HepG2 (cell line): ENCODE data around the gene HBQ1. TPM values are rescaled to one million over a fixed set of nuclear protein-coding genes. Genes with fewer than 3 reads are reported as not detected.
"Not testable (repeated sequence)": the region's sequence is repeated elsewhere in the genome, so short reads cannot be mapped to it uniquely, and the experiment has no call there.

Experiments used
- ATAC-seq: fragments of 200-7000 bp; cut with Tn5 transposase; 3 replicates; pipeline ENCODE4 v1.9.1; 2020; ENCODE audit warnings: mild to moderate bottlenecking, moderate library complexity
- BruUV-seq: library from RNA; stranded (reverse); fragments of 400-500 nt; replicated peaks from 2 replicates; lab custom pipeline; 2021; lab: Mats Ljungman, UMichigan
- CTCF ChIA-PET: fragments of 300-600 bp; formaldehyde crosslinking; extraction: SDS; loops from one replicate; lab custom pipeline; 2021; ENCODE audit warnings: low total read pairs, inconsistent platforms, low intra/inter-chr PET ratio; lab: Yijun Ruan, JAX
- POLR2A ChIA-PET: fragments of 350-600 bp; sonication (Branson Sonifier 250); formaldehyde crosslinking; loops from one replicate; lab custom pipeline; 2020; ENCODE audit warnings: antibody characterized with exemption, inconsistent platforms; lab: Yijun Ruan, JAX
- DNase-seq: peaks from one replicate; pipeline ENCODE4 v3.0.0-alpha.2; 2015; ENCODE audit warnings: low spot score
- FAIRE-seq: peaks from 3 replicates; lab custom pipeline; 2011; peaks lifted over from hg19 to GRCh38; lab: Jason Lieb, UNC
- H2AFZ ChIP-seq: one replicate; pipeline ENCODE4 v1.6.1; 2011; ENCODE audit warnings: low read length, inconsistent platforms
- H3K27ac ChIP-seq: fragments of 300-600 bp; 3 replicates; pipeline ENCODE4 v1.8.0; 2011; ENCODE audit warnings: mixed run types, mild to moderate bottlenecking, mixed read lengths, low read length, inconsistent platforms; ENCODE audit not compliant: insufficient read depth; ENCODE audit errors: extremely low read length
- H3K27me3 ChIP-seq, 2 experiments: fragments of 200-600 bp in 1 of 2; 2 replicates in 1 of 2; 3 replicates in 1 of 2; pipeline versions ENCODE4 v1.6.0 to v1.8.0; 2011; ENCODE audit warnings: low read length in 2 of 2, mild to moderate bottlenecking in 2 of 2, moderate library complexity in 2 of 2, inconsistent platforms in 1 of 2; ENCODE audit not compliant: insufficient read depth in 2 of 2, control insufficient read depth in 1 of 2
- H3K36me3 ChIP-seq, 2 experiments: fragments of 200-600 bp in 1 of 2; replicated peaks in 1 of 2; 2 replicates in 1 of 2; 3 replicates in 1 of 2; pipeline versions ENCODE4 v1.5.1 to v1.8.0; 2011; ENCODE audit warnings: low read length in 2 of 2, inconsistent platforms in 1 of 2; ENCODE audit not compliant: insufficient read depth in 2 of 2, control insufficient read depth in 1 of 2
- H3K4me1 ChIP-seq: 2 replicates; pipeline ENCODE4 v1.5.1; 2012; ENCODE audit warnings: low read length, inconsistent platforms; ENCODE audit not compliant: insufficient read depth
- H3K4me2 ChIP-seq: 2 replicates; pipeline ENCODE4 v1.6.0; 2011; ENCODE audit warnings: low read depth, low read length, inconsistent platforms
- H3K4me3 ChIP-seq, 3 experiments: fragments of 200-600 bp in 1 of 3; sonication (generic), shearing (Covaris generic) in 1 of 3; replicated peaks in 1 of 3; 2 replicates each; pipeline ENCODE4 v1.5.1; 2011 to 2016; ENCODE audit warnings: low read length in 3 of 3, inconsistent platforms in 2 of 3, low read depth in 2 of 3, mild to moderate bottlenecking in 2 of 3, control low read depth in 1 of 3, mixed read lengths in 1 of 3; ENCODE audit not compliant: insufficient read depth in 1 of 3
- H3K79me2 ChIP-seq: one replicate; pipeline ENCODE4 v1.6.1; 2011; ENCODE audit warnings: low read length, inconsistent platforms; ENCODE audit not compliant: insufficient read depth
- H3K9ac ChIP-seq: 2 replicates; pipeline ENCODE4 v1.6.0; 2011; ENCODE audit warnings: mild to moderate bottlenecking, low read depth, low read length, inconsistent platforms; ENCODE audit not compliant: insufficient read depth
- H3K9me3 ChIP-seq: 2 replicates; pipeline ENCODE4 v1.5.1; 2012; ENCODE audit warnings: mild to moderate bottlenecking, low read length
- H4K20me1 ChIP-seq: 2 replicates; pipeline ENCODE4 v1.6.0; 2011; ENCODE audit warnings: inconsistent platforms, mild to moderate bottlenecking, low read length, moderate library complexity; ENCODE audit not compliant: insufficient read depth
- HNRNPL ChIP-seq: fragments of 200-400 bp; formaldehyde crosslinking; IDR thresholded peaks from 2 replicates; pipeline ENCODE4 v1.6.1; 2017; ENCODE audit warnings: mild to moderate bottlenecking, low read depth, low read length
- RAD51 ChIP-seq: fragments of 450-650 bp; IDR thresholded peaks from 2 replicates; pipeline ENCODE4 v1.6.1; 2016; ENCODE audit warnings: borderline replicate concordance
- TOE1 ChIP-seq: sonication (generic); formaldehyde crosslinking; IDR thresholded peaks from 2 replicates; pipeline ENCODE4 v1.4.0; 2020; ENCODE audit warnings: mild to moderate bottlenecking, missing genetic modification reagents
- ZNF800 ChIP-seq: sonication (generic); formaldehyde crosslinking; IDR thresholded peaks from 2 replicates; pipeline ENCODE4 v1.4.0; 2020; ENCODE audit warnings: missing genetic modification reagents
- WGBS: methylation state at CpG from one replicate; pipeline ENCODE4 v1.1.6; 2017; ENCODE audit warnings: low lambda C conversion rate; 5-methylcytosine and 5-hydroxymethylcytosine counted together
- in situ Hi-C: cut with HindIII; loops from 2 replicates; pipeline ENCODE4 v1.10.0; 2017; ENCODE audit warnings: low pct_unique_long_range_greater_than_20kb; ENCODE audit not compliant: extremely low pct_ligation_motif_present
- intact Hi-C: fragments of 100-400 bp; cut with micrococcal nuclease; formaldehyde crosslinking; loops from one replicate; pipeline ENCODE4 v1.10.0; 2022; ENCODE audit not compliant: unreplicated experiment
- polyA plus RNA-seq, 8 experiments: library from polyadenylated mRNA; depleted of rRNA in 3 of 8; stranded (reverse) in 7 of 8; unstranded in 1 of 8; fragments of >200 nt; fragmentation: Illumina TruSeq in 4 of 8; extraction: Trizol in 4 of 8; gene quantifications; 2 replicates each; pipeline versions ENCODE4 v1.2.1 to v1.2.3, GENCODE V29; 2011 to 2016; ENCODE audit warnings: low read depth in 4 of 8, missing spikeins in 1 of 8, mixed read lengths in 1 of 8; ENCODE audit not compliant: insufficient read depth in 1 of 8
- total RNA-seq, 5 experiments: library from RNA; depleted of rRNA; stranded (reverse); fragments of >200 nt; fragmentation: Illumina TruSeq; extraction: Trizol; gene quantifications; 2 replicates each; pipeline ENCODE4 v1.2.3, GENCODE V29; 2016; ENCODE audit warnings: low read depth in 1 of 5

HBQ1 gene
- total and polyA plus RNA-seq, 2 of the 13 experiments (the other 11 are each of a cell fraction or from before 2014, with no cell fraction given): 4.9 to 7.4 TPM

DNA sequence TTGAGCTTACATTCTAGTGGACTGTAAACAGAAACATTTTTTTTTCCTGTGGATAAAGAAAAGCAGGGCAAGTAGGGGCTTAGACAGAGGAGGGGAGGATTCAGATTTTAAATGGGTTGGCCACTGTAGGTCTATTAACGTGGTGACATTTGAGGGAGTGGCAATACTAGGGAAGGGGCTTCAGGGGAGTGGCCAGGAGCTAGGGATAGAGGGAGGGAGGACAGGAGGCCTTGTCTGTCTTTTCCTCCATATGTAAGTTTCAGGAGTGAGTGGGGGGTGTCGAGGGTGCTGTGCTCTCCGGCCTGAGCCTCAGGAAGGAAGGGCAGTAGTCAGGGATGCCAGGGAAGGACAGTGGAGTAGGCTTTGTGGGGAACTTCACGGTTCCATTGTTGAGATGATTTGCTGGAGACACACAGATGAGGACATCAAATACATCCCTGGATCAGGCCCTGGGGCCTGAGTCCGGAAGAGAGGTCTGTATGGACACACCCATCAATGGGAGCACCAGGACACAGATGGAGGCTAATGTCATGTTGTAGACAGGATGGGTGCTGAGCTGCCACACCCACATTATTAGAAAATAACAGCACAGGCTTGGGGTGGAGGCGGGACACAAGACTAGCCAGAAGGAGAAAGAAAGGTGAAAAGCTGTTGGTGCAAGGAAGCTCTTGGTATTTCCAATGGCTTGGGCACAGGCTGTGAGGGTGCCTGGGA is 21.0 kb upstream of the HBQ1 start (continued):
- TF ChIP-seq ZNF800 (no peak), TOE1 (CRISPR knock-in tag) (no peak), RAD51 (no peak)

DNA sequence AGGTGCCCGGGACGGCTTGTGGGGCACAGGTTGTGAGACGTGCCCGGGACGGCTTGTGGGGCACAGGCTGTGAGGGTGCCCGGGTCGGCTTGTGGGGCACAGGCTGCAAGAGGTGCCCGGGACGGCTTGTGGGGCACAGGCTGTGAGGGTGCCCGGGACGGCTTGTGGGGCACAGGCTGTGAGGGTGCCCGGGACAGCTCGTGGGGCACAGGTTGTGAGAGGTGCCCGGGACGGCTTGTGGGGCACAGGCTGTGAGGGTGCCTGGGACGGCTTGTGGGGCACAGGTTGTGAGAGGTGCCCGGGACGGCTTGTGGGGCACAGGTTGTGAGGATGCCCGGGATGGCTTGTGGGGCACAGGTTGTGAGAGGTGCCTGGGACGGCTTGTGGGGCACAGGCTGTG is 20.0 kb upstream of the HBQ1 start:
- H3K9ac ChIP-seq, H2AFZ ChIP-seq, H3K4me3 ChIP-seq, H3K36me3 ChIP-seq, intact Hi-C loops, DNase-seq, ATAC-seq, CTCF ChIA-PET, in situ Hi-C loops, H3K9me3 ChIP-seq, POLR2A ChIA-PET, H3K4me2 ChIP-seq, H4K20me1 ChIP-seq, BruUV-seq, H3K27ac ChIP-seq, FAIRE-seq, H3K79me2 ChIP-seq: not testable (repeated sequence)
- peaks cover 22% of the 10 kb centered on the region for H3K4me1 ChIP-seq
- H3K27me3 ChIP-seq: peaks cover 3 to 47% of the 10 kb centered on the region in 2 experiments
- 6% methylated on average over 12 of the region's 20 CpGs for WGBS
- 0 out of 2 replicates have a peak, but pooled peaks have one; percentile 50 for TF ChIP-seq HNRNPL
